SK-N-SH (cell line): ENCODE data around the gene ZNF606. TPM values are rescaled to one million over a fixed set of nuclear protein-coding genes. Genes with fewer than 3 reads are reported as not detected.

Source experiments
- CTCF ChIA-PET: fragments of 300-600, 350-600 bp; formaldehyde crosslinking; extraction: SDS; loops from one replicate; lab custom pipeline; 2021; lab: Yijun Ruan, JAX
- POLR2A ChIA-PET: fragments of 350-600 bp; sonication (Branson Sonifier 250); formaldehyde crosslinking; extraction: SDS; loops from one replicate; lab custom pipeline; 2020; ENCODE audit warnings: antibody characterized with exemption, inconsistent platforms; lab: Yijun Ruan, JAX
- DNase-seq: peaks from one replicate; pipeline ENCODE4 v3.0.0; 2012
- H2AFZ ChIP-seq: fragments of 200-600 bp; sonication (generic); 2 replicates; pipeline ENCODE4 v1.8.1; 2016; ENCODE audit warnings: antibody characterized with exemption, mild to moderate bottlenecking, low read depth
- H3F3A ChIP-seq: fragments of 200-600 bp; sonication (generic); replicated peaks from 2 replicates; pipeline ENCODE3; 2016; ENCODE audit warnings: antibody characterized with exemption, mild to moderate bottlenecking; ENCODE audit not compliant: insufficient read depth
- H3K27ac ChIP-seq, 2 experiments: fragments of 200-500 bp in 1 of 2; fragments of 200-600 bp in 1 of 2; sonication (Bioruptor generic) in 1 of 2; sonication (generic), shearing (Covaris generic) in 1 of 2; 2 replicates each; pipeline versions ENCODE4 v1.5.1 to v1.6.1; 2014 to 2016; ENCODE audit warnings: low read depth in 2 of 2, inconsistent platforms in 1 of 2, low read length in 1 of 2, mild to moderate bottlenecking in 1 of 2, mixed read lengths in 1 of 2
- H3K27me3 ChIP-seq: fragments of 200-600 bp; sonication (generic), shearing (Covaris generic); 2 replicates; pipeline ENCODE4 v1.6.1; 2016; ENCODE audit warnings: mixed run types; ENCODE audit not compliant: insufficient read depth
- H3K36me3 ChIP-seq, 2 experiments: fragments of 200-500 bp in 1 of 2; fragments of 200-600 bp in 1 of 2; sonication (Bioruptor generic) in 1 of 2; sonication (generic) in 1 of 2; replicated peaks in 1 of 2; 2 replicates each; pipeline versions ENCODE3 to v1.5.1; 2014 to 2016; ENCODE audit warnings: low read length in 1 of 2, mild to moderate bottlenecking in 1 of 2; ENCODE audit not compliant: insufficient read depth in 2 of 2, control insufficient read depth in 1 of 2
- H3K4me1 ChIP-seq, 2 experiments: fragments of 200-500 bp in 1 of 2; fragments of 200-600 bp in 1 of 2; sonication (Bioruptor generic) in 1 of 2; sonication (generic), shearing (Covaris generic) in 1 of 2; 2 replicates each; pipeline versions ENCODE4 v1.5.1 to v1.6.1; 2014 to 2016; ENCODE audit warnings: low read depth in 1 of 2, low read length in 1 of 2, mixed run types in 1 of 2; ENCODE audit not compliant: insufficient read depth in 2 of 2, control insufficient read depth in 1 of 2
- H3K4me2 ChIP-seq: fragments of 200-600 bp; sonication (generic), shearing (Covaris generic); 2 replicates; pipeline ENCODE4 v1.6.1; 2017; ENCODE audit warnings: mixed run types
- H3K4me3 ChIP-seq, 2 experiments: fragments of 200-500 bp in 1 of 2; fragments of 200-600 bp in 1 of 2; sonication (Bioruptor generic) in 1 of 2; sonication (generic), shearing (Covaris generic) in 1 of 2; 2 replicates each; pipeline versions ENCODE4 v1.5.1 to v1.8.1; 2014 to 2016; ENCODE audit warnings: low read depth in 2 of 2, inconsistent platforms in 1 of 2, low read length in 1 of 2, mild to moderate bottlenecking in 1 of 2, mixed read lengths in 1 of 2, moderate library complexity in 1 of 2
- H3K79me2 ChIP-seq: fragments of 200-600 bp; sonication (generic); 2 replicates; pipeline ENCODE4 v1.8.1; 2017; ENCODE audit warnings: mild to moderate bottlenecking; ENCODE audit not compliant: insufficient read depth
- H3K9ac ChIP-seq: fragments of 200-600 bp; sonication (generic); 2 replicates; pipeline ENCODE4 v1.6.1; 2017; ENCODE audit warnings: mixed run types
- H3K9me2 ChIP-seq: fragments of 200-600 bp; sonication (generic); 2 replicates; pipeline ENCODE4 v1.6.1; 2017; ENCODE audit warnings: mixed run types
- H3K9me3 ChIP-seq: fragments of 200-600 bp; sonication (generic); 2 replicates; pipeline ENCODE4 v1.6.1; 2017; ENCODE audit warnings: mixed run types, mild to moderate bottlenecking, moderate library complexity
- H4K20me1 ChIP-seq: fragments of 200-600 bp; sonication (generic); 2 replicates; pipeline ENCODE4 v1.6.1; 2017; ENCODE audit warnings: mild to moderate bottlenecking, mixed run types; ENCODE audit not compliant: insufficient read depth
- CHD2 ChIP-seq: fragments of 150-350 bp; IDR thresholded peaks from 2 replicates; pipeline ENCODE4 v1.6.1; 2018; ENCODE audit warnings: low read length; ENCODE audit not compliant: partially characterized antibody
- CTCF ChIP-seq: fragments of 200-600 bp; sonication (generic); IDR thresholded peaks from 2 replicates; pipeline ENCODE4 v1.6.1; 2017; ENCODE audit warnings: antibody characterized with exemption, mild to moderate bottlenecking, moderate library complexity
- ELF1 ChIP-seq: IDR thresholded peaks from 2 replicates; pipeline ENCODE4 v1.4.0; 2012
- EP300 ChIP-seq, 2 experiments: IDR thresholded peaks; 2 replicates each; pipeline versions ENCODE4 v1.4.0 to v1.6.1; 2012; ENCODE audit warnings: borderline replicate concordance in 1 of 2, low read depth in 1 of 2, low read length in 1 of 2
- EZH2phosphoT487 ChIP-seq: fragments of 200-600 bp; sonication (generic); IDR thresholded peaks from 2 replicates; pipeline ENCODE4 v1.6.1; 2017; ENCODE audit warnings: low read depth, mixed run types, mild to moderate bottlenecking, antibody characterized with exemption, moderate library complexity, borderline replicate concordance
- FOXM1 ChIP-seq: IDR thresholded peaks from 2 replicates; pipeline ENCODE4 v1.4.0; 2012; ENCODE audit warnings: low read depth, mild to moderate bottlenecking
- GABPA ChIP-seq: IDR thresholded peaks from 2 replicates; pipeline ENCODE4 v1.4.0; 2012; ENCODE audit warnings: low read depth, mild to moderate bottlenecking
- MXI1 ChIP-seq: IDR thresholded peaks from 2 replicates; pipeline ENCODE4 v1.6.1; 2012; ENCODE audit warnings: mild to moderate bottlenecking, low read depth, low read length, improper control_type of control experiment
- NFIC ChIP-seq: IDR thresholded peaks from 2 replicates; pipeline ENCODE4 v1.4.0; 2012; ENCODE audit warnings: borderline replicate concordance
- PBX3 ChIP-seq: IDR thresholded peaks from 2 replicates; pipeline ENCODE4; 2012
- POLR2AphosphoS5 ChIP-seq: IDR thresholded peaks from 2 replicates; pipeline ENCODE4 v1.6.1; 2012; ENCODE audit warnings: low read depth, low read length
- RCOR1 ChIP-seq: fragments of 150-350 bp; IDR thresholded peaks from 2 replicates; pipeline ENCODE4 v1.6.1; 2017; ENCODE audit warnings: antibody characterized with exemption, low read length
- REST ChIP-seq: IDR thresholded peaks from 2 replicates; pipeline ENCODE4 v1.6.1; 2012; ENCODE audit warnings: mild to moderate bottlenecking, low read depth, low read length, moderate library complexity
- RXRA ChIP-seq: IDR thresholded peaks from 2 replicates; pipeline ENCODE4 v1.4.0; 2012; ENCODE audit warnings: low read depth, mild to moderate bottlenecking, borderline replicate concordance
- SMC3 ChIP-seq: IDR thresholded peaks from 2 replicates; pipeline ENCODE4 v1.6.1; 2012; ENCODE audit warnings: low read depth, low read length, improper control_type of control experiment
- TAF1 ChIP-seq: IDR thresholded peaks from 2 replicates; pipeline ENCODE4 v1.6.1; 2012; ENCODE audit warnings: low read depth, mild to moderate bottlenecking, low read length, moderate library complexity, borderline replicate concordance
- TCF12 ChIP-seq: IDR thresholded peaks from 2 replicates; pipeline ENCODE4 v1.4.0; 2012
- TEAD4 ChIP-seq: IDR thresholded peaks from 2 replicates; pipeline ENCODE4 v1.4.0; 2012; ENCODE audit warnings: mild to moderate bottlenecking, borderline replicate concordance; ENCODE audit not compliant: insufficient read depth
- USF1 ChIP-seq: IDR thresholded peaks from 2 replicates; pipeline ENCODE4 v1.4.0; 2012; ENCODE audit warnings: low read depth, borderline replicate concordance
- WGBS: methylation state at CpG from one replicate; pipeline ENCODE4 v1.1.6; 2017; ENCODE audit warnings: low lambda C conversion rate; 5-methylcytosine and 5-hydroxymethylcytosine counted together
- polyA plus RNA-seq, 3 experiments: library from polyadenylated mRNA; depleted of rRNA; stranded (reverse); fragments of >200 nt; gene quantifications; 2 replicates each; pipeline ENCODE4 v1.2.3, GENCODE V29; 2012

ZNF606 gene
- polyA plus RNA-seq, 1 of the 3 experiments (the other 2 are of a cell fraction): 2.9 TPM

GRCh38 chr19:57974434-57974833, 28.2 kb downstream of the ZNF606 start, which contains the start of gene C19orf18:
Gene C19orf18, minus strand, starts transcription at chr19:57974534. Its CDS starts 102 bp downstream, at chr19:57974432.
- H3K79me2 ChIP-seq: no peaks in the 10 kb centered on the region
- CTCF ChIA-PET: interaction anchor here (0.7 kb wide), 1 partner anchor 443 kb away, joined by 3 read pairs; no protein-coding TSS in a partner anchor

GRCh38 chr19:57964761-57965160, 37.9 kb downstream of the ZNF606 start:
- Histone ChIP-seq H3K79me2 (no peaks in the 10 kb centered on the region), H3K4me3 (no peak overlapping the region), H2AFZ (no peak overlapping the region), H3K9ac (no peak overlapping the region), H3K27me3 (no peaks in the 10 kb centered on the region), H3K4me1 (no peaks in the 10 kb centered on the region), H3K9me3 (no peaks in the 10 kb centered on the region; the same call in 1 of the 2 replicates), H3K36me3 (no peaks in the 10 kb centered on the region), H4K20me1 (no peaks in the 10 kb centered on the region), H3K9me2 (no peaks in the 10 kb centered on the region), H3K27ac (no peak overlapping the region), H3F3A (no peaks in the 10 kb centered on the region), H3K4me2 (no peak overlapping the region)
- no peak for DNase-seq
- POLR2A ChIA-PET: no interaction called here
- TF ChIP-seq NFIC (no peak), CHD2 (no peak), PBX3 (no peak), RXRA (no peak), USF1 (no peak), TCF12 (no peak), GABPA (no peak), MXI1 (no peak), SMC3 (no peak), REST (no peak), CTCF (no peak), ELF1 (no peak), RCOR1 (no peak), FOXM1 (no peak), EP300 (IDR thresholded peaks at IDR 0.05; ENCODE audit: borderline replicate concordance in 1 of 2, low read depth in 1 of 2, low read length in 1 of 2) (no peak), TAF1 (no peak), POLR2AphosphoS5 (no peak)
- CTCF ChIA-PET: no interaction called here
- 57% methylated on average over 8 of the region's 8 CpGs for WGBS

More at GRCh38 chr19:57974434-57974833, 28.2 kb downstream of the ZNF606 start, which contains the start of gene C19orf18:
- WGBS: 74% methylated on average over 4 of the region's 4 CpGs
- Histone ChIP-seq H3K36me3 (peaks cover 11% of the 10 kb centered on the region in 2 experiments), H3K4me1 (no peaks in the 10 kb centered on the region), H3K27me3 (no peaks in the 10 kb centered on the region), H3K27ac (no peak within 1 kb of the TSS), H3K9me3 (peaks cover 38% of the 10 kb centered on the region), H4K20me1 (no peaks in the 10 kb centered on the region), H3K4me2 (no peak within 1 kb of the TSS), H3K9me2 (no peaks in the 10 kb centered on the region), H2AFZ (no peak within 1 kb of the TSS), H3F3A (peaks cover 4% of the 10 kb centered on the region), H3K4me3 (no peak within 1 kb of the TSS), H3K9ac (no peak within 1 kb of the TSS)
- no peak for DNase-seq
- POLR2A ChIA-PET: no interaction called here
- TF ChIP-seq GABPA (no peak), USF1 (no peak), RXRA (no peak), TEAD4 (no peak), EZH2phosphoT487 (no peak)
